SU-DHL-6 (cell line): Measurements from ENCODE around the gene EFCAB8.

Source experiments
- H2AFZ ChIP-seq: fragments of 200-600 bp; sonication (generic); 2 replicates; pipeline ENCODE4 v1.6.1; 2014; ENCODE audit warnings: low read depth, mild to moderate bottlenecking, moderate library complexity, mixed read lengths, antibody characterized with exemption, low read length; ENCODE audit not compliant: severe bottlenecking
- H3F3A ChIP-seq: fragments of 200-600 bp; shearing (Covaris generic); 2 replicates; pipeline ENCODE4 v1.6.0; 2016; ENCODE audit warnings: antibody characterized with exemption, mild to moderate bottlenecking; ENCODE audit not compliant: insufficient read depth
- H3K27ac ChIP-seq: fragments of 200-600 bp; sonication (generic); 2 replicates; pipeline ENCODE4 v1.5.1; 2016; ENCODE audit warnings: low read depth, mild to moderate bottlenecking, low read length, moderate library complexity, mixed read lengths
- H3K27me3 ChIP-seq: fragments of 200-600 bp; sonication (generic), shearing (Covaris generic); 2 replicates; pipeline ENCODE4 v1.6.0; 2014; ENCODE audit warnings: mild to moderate bottlenecking, low read length
- H3K36me3 ChIP-seq: fragments of 200-600 bp; sonication (generic); 2 replicates; pipeline ENCODE4 v1.6.1; 2014; ENCODE audit warnings: mild to moderate bottlenecking, low read length, mixed read lengths
- H3K4me2 ChIP-seq: fragments of 300-600, 200-600 bp; shearing (Covaris generic), sonication (generic); 2 replicates; pipeline ENCODE4 v1.6.0; 2014; ENCODE audit warnings: low read length, low read depth, mild to moderate bottlenecking; ENCODE audit not compliant: poor library complexity, severe bottlenecking
- H3K4me3 ChIP-seq: fragments of 200-600 bp; sonication (generic); 2 replicates; pipeline ENCODE4 v1.5.1; 2014; ENCODE audit warnings: antibody characterized with exemption, low read length, mild to moderate bottlenecking, mixed read lengths; ENCODE audit not compliant: insufficient read depth, poor library complexity, severe bottlenecking
- H3K79me2 ChIP-seq: fragments of 200-600 bp; sonication (generic); 2 replicates; pipeline ENCODE4 v1.6.1; 2014; ENCODE audit warnings: mild to moderate bottlenecking, low read length, moderate library complexity; ENCODE audit not compliant: insufficient read depth
- H3K9ac ChIP-seq: fragments of 200-600 bp; sonication (generic); 2 replicates; pipeline ENCODE4 v1.7.0; 2014; ENCODE audit warnings: mild to moderate bottlenecking, low read length
- H3K9me2 ChIP-seq: fragments of 200-600 bp; sonication (generic); replicated peaks from 2 replicates; pipeline ENCODE4 v1.6.1; 2014; ENCODE audit warnings: low read length; ENCODE audit not compliant: insufficient read depth
- H3K9me3 ChIP-seq: fragments of 200-600 bp; sonication (generic); 2 replicates; pipeline ENCODE4 v1.6.1; 2014; ENCODE audit warnings: low read length, mixed read lengths; ENCODE audit not compliant: insufficient read depth
- H4K20me1 ChIP-seq: fragments of 200-600 bp; sonication (generic); 2 replicates; pipeline ENCODE4 v1.6.1; 2014; ENCODE audit warnings: low read depth, mild to moderate bottlenecking, antibody characterized with exemption, low read length, moderate library complexity, mixed read lengths
- CTCF ChIP-seq: fragments of 200-600 bp; sonication (generic); IDR thresholded peaks from one replicate; pipeline ENCODE4 v1.5.1; 2017; ENCODE audit warnings: antibody characterized with exemption, mild to moderate bottlenecking, low read length, moderate library complexity; ENCODE audit not compliant: insufficient read depth, poor library complexity, severe bottlenecking
- EZH2phosphoT487 ChIP-seq: fragments of 200-600 bp; sonication (generic), shearing (Covaris generic); conservative IDR thresholded peaks from 2 replicates; pipeline ENCODE4 v1.6.1; 2018; ENCODE audit warnings: mild to moderate bottlenecking, antibody characterized with exemption, low read length, moderate library complexity, mixed read lengths

EFCAB8 gene

GRCh38 chr20:32930701-32931100 lies 72.0 kb downstream of the EFCAB8 start:
- Histone ChIP-seq H4K20me1 (no peaks in the 10 kb centered on the region), H3K79me2 (no peaks in the 10 kb centered on the region), H3K4me3 (no peak overlapping the region), H3K9me3 (no peaks in the 10 kb centered on the region), H2AFZ (no peak overlapping the region), H3K27me3 (no peaks in the 10 kb centered on the region), H3K27ac (no peak overlapping the region), H3F3A (no peaks in the 10 kb centered on the region), H3K9me2 (no peaks in the 10 kb centered on the region), H3K4me2 (no peak overlapping the region), H3K9ac (no peak overlapping the region), H3K36me3 (no peaks in the 10 kb centered on the region)
- TF ChIP-seq EZH2phosphoT487 (no peak), CTCF (no peak)

GRCh38 chr20:32934580-32934979 lies 75.9 kb downstream of the EFCAB8 start:
- H3K36me3 ChIP-seq, result 0 out of 2 replicates have a peak, but pooled peaks cover 4% of the 10 kb centered on the region
- no peaks in the 10 kb centered on the region for H3F3A ChIP-seq
- peaks cover 6% of the 10 kb centered on the region; the same call in 1 of the 2 replicates for H3K9me3 ChIP-seq
- H4K20me1 ChIP-seq, result no peaks in the 10 kb centered on the region
- no peak overlapping the region for H3K4me3 ChIP-seq
- no peak overlapping the region for H3K4me2 ChIP-seq
- no peaks in the 10 kb centered on the region for H3K9me2 ChIP-seq
- no peak overlapping the region for H3K27ac ChIP-seq
- no peak overlapping the region for H2AFZ ChIP-seq
- TF ChIP-seq EZH2phosphoT487, result no peak
- H3K79me2 ChIP-seq, result no peaks in the 10 kb centered on the region
- H3K27me3 ChIP-seq, result no peaks in the 10 kb centered on the region
- no peak overlapping the region for H3K9ac ChIP-seq

- Histone ChIP-seq H3K36me3 (0 out of 2 replicates have a peak, but pooled peaks cover 3% of the 10 kb centered on the region), H3K4me2 (no peak overlapping the region), H3K27me3 (no peaks in the 10 kb centered on the region), H4K20me1 (no peaks in the 10 kb centered on the region), H3K9me3 (peaks cover 3% of the 10 kb centered on the region; the same call in 1 of the 2 replicates), H3K27ac (no peak overlapping the region), H3K9me2 (no peaks in the 10 kb centered on the region), H3K79me2 (no peaks in the 10 kb centered on the region), H2AFZ (no peak overlapping the region), H3F3A (no peaks in the 10 kb centered on the region), H3K9ac (no peak overlapping the region), H3K4me3 (no peak overlapping the region)
- TF ChIP-seq CTCF, result no peak
- no peak for TF ChIP-seq EZH2phosphoT487
These were observed 82.6 kb downstream of the EFCAB8 start for GRCh38 chr20:32941155-32941885.

GRCh38 chr20:32943490-32944052 lies 84.8 kb downstream of the EFCAB8 start:
- no peaks in the 10 kb centered on the region for H3K36me3 ChIP-seq
- TF ChIP-seq CTCF (no peak), EZH2phosphoT487 (no peak)
- no peak overlapping the region for H3K4me3 ChIP-seq
- H3K27me3 ChIP-seq, result no peaks in the 10 kb centered on the region
- H3K79me2 ChIP-seq, result no peaks in the 10 kb centered on the region
- no peaks in the 10 kb centered on the region for H4K20me1 ChIP-seq
- no peak overlapping the region for H3K9ac ChIP-seq
- H3K9me2 ChIP-seq, result no peaks in the 10 kb centered on the region
- no peak overlapping the region for H3K4me2 ChIP-seq
- H3K9me3 ChIP-seq, result no peaks in the 10 kb centered on the region
- H3F3A ChIP-seq, result no peaks in the 10 kb centered on the region
- no peak overlapping the region for H2AFZ ChIP-seq
- no peak overlapping the region for H3K27ac ChIP-seq
